H1 (cell line): ENCODE results near the gene GNB5. TPM values are rescaled to one million over a fixed set of nuclear protein-coding genes. Genes with fewer than 3 reads are reported as not detected.
A peak's percentile ranks its signal among the peaks of the same experiment; 100 is the strongest.

Experiments used
- CTBP2 ChIP-seq: IDR thresholded peaks from 2 replicates; pipeline ENCODE4 v1.7.0; 2011; ENCODE audit warnings: borderline replicate concordance, mild to moderate bottlenecking, moderate library complexity, mixed read lengths, low read length; ENCODE audit not compliant: insufficient read depth, insufficient read length
- GTF2F1 ChIP-seq: IDR thresholded peaks from 2 replicates; pipeline ENCODE4 v1.6.1; 2012; ENCODE audit warnings: low read depth, low read length, improper control_type of control experiment, borderline replicate concordance
- KDM5A ChIP-seq: fragments of 200-600 bp; IDR thresholded peaks from 2 replicates; pipeline ENCODE4 v1.7.1; 2012; ENCODE audit warnings: mild to moderate bottlenecking, low read length, inconsistent platforms, mixed read lengths
- RAD21 ChIP-seq, 2 experiments: IDR thresholded peaks in 1 of 2; conservative IDR thresholded peaks in 1 of 2; 2 replicates each; pipeline ENCODE4 v1.6.1; 2011; ENCODE audit warnings: low read depth in 2 of 2, low read length in 2 of 2, improper control_type of control experiment in 1 of 2, inconsistent platforms in 1 of 2, mild to moderate bottlenecking in 1 of 2, moderate library complexity in 1 of 2
- SIN3A ChIP-seq, 2 experiments: IDR thresholded peaks in 1 of 2; conservative IDR thresholded peaks in 1 of 2; 2 replicates each; pipeline ENCODE4 v1.6.1; 2011 to 2012; ENCODE audit warnings: low read length in 2 of 2, improper control_type of control experiment in 1 of 2, low read depth in 1 of 2, mild to moderate bottlenecking in 1 of 2
- polyA plus RNA-seq, 7 experiments: library from polyadenylated mRNA; depleted of rRNA in 3 of 7; stranded (reverse) in 5 of 7; unstranded in 2 of 7; fragments of >200 nt in 5 of 7; fragments of 200-250 nt in 2 of 7; gene quantifications; 1 replicate in 5 of 7; 2 replicates in 1 of 7; 4 replicates in 1 of 7; pipeline versions ENCODE4 v1.2.1 to v1.2.3, GENCODE V29; 2011 to 2013; ENCODE audit warnings: missing spikeins in 2 of 7, mixed read lengths in 2 of 7
- total RNA-seq: library from RNA; stranded (reverse); fragmentation: NEBNext Ultra II Directional; extraction: Animal tissue kit (Norgen Biotek cat#: 25700); gene quantifications from 2 replicates; pipeline ENCODE4 v1.2.1, GENCODE V29; 2021

GNB5 gene
- total and polyA plus RNA-seq, 2 of the 8 experiments (the other 6 are each of a cell fraction or from before 2014, with no cell fraction given): 21.7 to 42.5 TPM

- peak; percentile 57 to 67 for TF ChIP-seq RAD21 (IDR thresholded peaks at IDR 0.05 in 1 of 2, conservative IDR thresholded peaks at IDR 0.05 in 1 of 2; ENCODE audit: low read depth in 2 of 2, low read length in 2 of 2)
- no peak for TF ChIP-seq SIN3A (conservative IDR thresholded peaks at IDR 0.05 in 1 of 2, IDR thresholded peaks at IDR 0.05 in 1 of 2; ENCODE audit: low read depth in 1 of 2, low read length in 2 of 2)
- no peak for TF ChIP-seq CTBP2
- TF ChIP-seq GTF2F1: no peak
- no peak for TF ChIP-seq KDM5A
Measured at GRCh38 chr15:52163321-52164190, 27.6 kb downstream of the GNB5 start (continued).
